ENCODE measurements around the gene PPIF.

- TF ChIP-seq POLR2A (IDR thresholded peaks at IDR 0.05) (no peak), CTCF (IDR thresholded peaks at IDR 0.05) (no peak)
These were observed 26.3 kb upstream of the PPIF start for GRCh38 chr10:79320820-79321493.

Data from testis (tissue), 2 donors.